Cardiac muscle cell (in vitro differentiated cells and primary cell): Measurements from ENCODE around the gene NKIRAS1. TPM values are rescaled to one million over a fixed set of nuclear protein-coding genes. Genes with fewer than 3 reads are reported as not detected.
A peak's percentile ranks its signal among the peaks of the same experiment; 100 is the strongest.
"Not testable (repeated sequence)": the region's sequence is repeated elsewhere in the genome, so short reads cannot be mapped to it uniquely, and the experiment has no call there.

Experiments
- DNase-seq, 2 donors: peaks; one replicate each; pipeline versions ENCODE4 v3.0.0 to v3.0.0-alpha.2; 2010 to 2017; ENCODE audit warnings: low read depth in 1 of 2, low spot score in 1 of 2
- H3K27ac ChIP-seq: fragments of 200-600 bp; sonication (generic); 2 replicates; pipeline ENCODE4 v1.5.1; 2016
- H3K27me3 ChIP-seq: fragments of 200-600 bp; sonication (generic); 2 replicates; pipeline ENCODE4 v1.6.0; 2016; ENCODE audit warnings: control low read depth
- H3K36me3 ChIP-seq: fragments of 200-600 bp; sonication (generic); 2 replicates; pipeline ENCODE4 v1.5.1; 2016; ENCODE audit warnings: control low read depth
- H3K4me1 ChIP-seq: fragments of 200-600 bp; sonication (generic); 2 replicates; pipeline ENCODE4 v1.8.1; 2017; ENCODE audit warnings: low read depth, mild to moderate bottlenecking, mixed run types
- H3K4me3 ChIP-seq: fragments of 200-600 bp; sonication (generic); 2 replicates; pipeline ENCODE4 v1.5.1; 2016; ENCODE audit warnings: mild to moderate bottlenecking
- H3K9me3 ChIP-seq: fragments of 200-600 bp; sonication (generic); 2 replicates; pipeline ENCODE4 v1.5.1; 2017; ENCODE audit warnings: low read depth, mild to moderate bottlenecking, control low read depth
- polyA plus RNA-seq: library from polyadenylated mRNA; unstranded; fragments of >200 nt; fragmentation: Nextera tagmentation; extraction: Ambion mirVana; gene quantifications from 2 replicates; pipeline ENCODE4 v1.2.1, GENCODE V29; 2016
- total RNA-seq: library from RNA; depleted of rRNA; stranded (reverse); fragments of >200 nt; gene quantifications from 2 replicates; pipeline ENCODE4 v1.2.3, GENCODE V29; 2016
- TF ChIP-seq, protein P1 (sequence below): IDR thresholded peaks from 2 replicates; pipeline ENCODE4 v1.5.1; 2012; ENCODE audit warnings: low read depth, mild to moderate bottlenecking, low read length

Gene NKIRAS1
- total and polyA plus RNA-seq, 2 experiments from 2014 or later: 20.2 to 28.0 TPM

DNA sequence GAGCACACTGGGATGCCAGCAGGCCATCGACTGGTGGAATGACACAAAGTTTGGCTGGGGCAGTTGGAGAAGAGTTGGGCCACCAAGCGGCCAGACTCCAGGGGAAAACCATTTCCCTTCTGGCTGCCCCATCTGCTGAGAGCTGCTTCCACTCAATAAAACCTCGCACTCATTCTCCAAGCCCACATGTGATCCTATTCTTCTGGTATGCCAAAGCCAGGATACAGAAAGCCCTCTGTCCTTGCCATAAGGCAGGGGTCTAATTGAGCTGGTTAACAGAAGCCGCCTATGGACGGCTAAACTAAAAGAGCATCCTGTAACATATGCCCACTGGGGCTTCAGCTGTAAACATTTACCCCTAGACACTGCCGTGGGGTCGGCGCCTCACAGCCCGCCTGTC lies 55.1 kb downstream of the NKIRAS1 start:
- H3K4me1 ChIP-seq: peaks cover 50% of the 10 kb centered on the region
- DNase-seq: no peak
- H3K36me3 ChIP-seq: no peaks in the 10 kb centered on the region
- TF ChIP-seq, protein P1, sequence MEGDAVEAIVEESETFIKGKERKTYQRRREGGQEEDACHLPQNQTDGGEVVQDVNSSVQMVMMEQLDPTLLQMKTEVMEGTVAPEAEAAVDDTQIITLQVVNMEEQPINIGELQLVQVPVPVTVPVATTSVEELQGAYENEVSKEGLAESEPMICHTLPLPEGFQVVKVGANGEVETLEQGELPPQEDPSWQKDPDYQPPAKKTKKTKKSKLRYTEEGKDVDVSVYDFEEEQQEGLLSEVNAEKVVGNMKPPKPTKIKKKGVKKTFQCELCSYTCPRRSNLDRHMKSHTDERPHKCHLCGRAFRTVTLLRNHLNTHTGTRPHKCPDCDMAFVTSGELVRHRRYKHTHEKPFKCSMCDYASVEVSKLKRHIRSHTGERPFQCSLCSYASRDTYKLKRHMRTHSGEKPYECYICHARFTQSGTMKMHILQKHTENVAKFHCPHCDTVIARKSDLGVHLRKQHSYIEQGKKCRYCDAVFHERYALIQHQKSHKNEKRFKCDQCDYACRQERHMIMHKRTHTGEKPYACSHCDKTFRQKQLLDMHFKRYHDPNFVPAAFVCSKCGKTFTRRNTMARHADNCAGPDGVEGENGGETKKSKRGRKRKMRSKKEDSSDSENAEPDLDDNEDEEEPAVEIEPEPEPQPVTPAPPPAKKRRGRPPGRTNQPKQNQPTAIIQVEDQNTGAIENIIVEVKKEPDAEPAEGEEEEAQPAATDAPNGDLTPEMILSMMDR: no peak
- no peak overlapping the region for H3K4me3 ChIP-seq
- no peaks in the 10 kb centered on the region for H3K9me3 ChIP-seq
- H3K27me3 ChIP-seq: no peaks in the 10 kb centered on the region
- H3K27ac ChIP-seq: no peak overlapping the region

DNA sequence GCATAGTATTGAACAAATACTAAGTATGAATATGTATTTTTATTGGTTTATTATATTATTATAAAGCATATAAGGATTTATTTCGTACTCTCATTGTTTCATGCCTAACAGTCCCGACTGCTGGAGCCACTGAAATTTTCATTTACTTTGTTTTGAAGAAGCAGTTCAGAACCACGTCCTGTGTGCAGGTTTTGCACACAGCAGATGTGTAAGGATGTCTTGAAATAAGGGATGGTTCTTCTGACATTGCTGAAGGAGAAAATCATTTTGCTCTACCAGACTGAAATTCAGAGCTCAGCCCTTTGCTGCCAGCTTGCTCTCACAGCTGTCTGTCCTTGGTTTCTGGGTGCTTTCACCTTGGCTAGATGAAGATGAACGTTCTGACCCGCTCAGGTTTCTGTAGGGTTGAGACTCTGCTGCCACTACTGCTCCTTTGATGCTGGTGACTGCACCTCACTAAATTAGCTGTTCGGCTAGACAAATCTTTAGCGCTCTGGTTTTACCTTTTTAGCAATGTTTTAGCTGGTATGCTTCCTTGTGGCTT lies 56.9 kb downstream of the NKIRAS1 start:
- TF ChIP-seq, protein P1: no peak
- no peak for DNase-seq
- H3K36me3 ChIP-seq: no peaks in the 10 kb centered on the region
- H3K4me3 ChIP-seq: no peak overlapping the region
- no peak overlapping the region for H3K27ac ChIP-seq
- no peaks in the 10 kb centered on the region for H3K9me3 ChIP-seq
- peaks cover 36% of the 10 kb centered on the region for H3K4me1 ChIP-seq
- H3K27me3 ChIP-seq: no peaks in the 10 kb centered on the region

DNA sequence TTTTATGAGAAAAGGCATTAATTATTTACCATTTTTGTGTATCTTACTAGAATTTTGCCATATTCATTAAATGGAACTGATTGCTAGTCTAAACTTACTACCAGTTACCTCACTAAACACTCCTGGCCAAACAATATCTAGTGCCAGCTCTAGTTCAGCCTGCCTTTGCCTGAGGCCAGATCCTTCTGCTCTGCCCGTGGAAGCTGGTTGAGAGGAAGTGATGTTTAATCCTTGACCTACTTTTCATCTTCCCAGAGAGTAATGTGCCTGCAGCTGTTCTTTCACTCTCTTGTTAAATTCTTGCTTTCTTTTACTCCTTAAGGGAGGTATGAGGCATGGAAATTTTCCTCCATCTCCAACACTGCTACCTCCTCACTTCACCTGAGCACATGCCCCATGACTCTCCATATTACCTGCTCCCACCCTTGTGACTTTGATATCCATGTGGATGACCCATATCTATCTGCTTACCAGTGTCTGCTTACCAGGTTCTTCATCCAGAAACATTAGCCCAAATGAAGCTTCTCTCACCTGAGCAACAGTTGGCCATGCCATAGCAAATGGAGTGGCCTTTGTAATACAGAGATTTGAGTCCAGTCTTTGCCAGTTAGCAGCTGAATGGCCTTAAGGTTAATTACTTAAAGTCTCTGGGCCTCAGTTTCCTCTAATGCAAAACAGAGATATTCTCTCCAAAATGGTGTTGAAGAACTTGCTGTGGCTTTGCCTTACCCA lies 57.6 kb downstream of the NKIRAS1 start:
- Histone ChIP-seq H3K4me3 (no peak overlapping the region), H3K27ac (no peak overlapping the region), H3K27me3 (no peaks in the 10 kb centered on the region), H3K9me3 (no peaks in the 10 kb centered on the region), H3K4me1 (peaks cover 29% of the 10 kb centered on the region), H3K36me3 (no peaks in the 10 kb centered on the region)
- TF ChIP-seq, protein P1: no peak
- DNase-seq: peak in 1 of 2 donors; percentile 47

DNA sequence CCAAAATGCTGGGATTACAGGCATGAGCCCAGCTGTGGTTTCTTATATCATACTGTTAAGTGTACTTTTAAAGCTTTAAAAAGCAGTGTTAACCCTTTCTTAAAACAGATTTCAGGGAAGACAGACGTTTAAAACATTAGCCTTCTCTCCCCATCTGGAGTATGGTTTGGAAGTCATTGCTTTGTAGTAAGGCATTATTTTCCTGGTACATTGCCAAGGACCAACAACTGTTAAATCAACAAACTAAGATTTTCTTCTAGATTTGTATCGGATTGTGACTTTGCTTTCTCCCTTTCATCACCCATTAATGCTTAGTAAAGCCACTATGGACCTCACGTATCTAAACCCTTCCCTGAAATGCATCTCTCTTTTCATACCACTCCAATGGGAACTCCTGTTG lies 60.5 kb downstream of the NKIRAS1 start:
- Histone ChIP-seq H3K36me3 (no peaks in the 10 kb centered on the region), H3K27me3 (no peaks in the 10 kb centered on the region), H3K9me3 (no peaks in the 10 kb centered on the region), H3K4me3 (no peak overlapping the region), H3K27ac (peak overlapping the region; percentile 36), H3K4me1 (peaks cover 25% of the 10 kb centered on the region)
- DNase-seq: no peak
- TF ChIP-seq, protein P1: no peak

DNA sequence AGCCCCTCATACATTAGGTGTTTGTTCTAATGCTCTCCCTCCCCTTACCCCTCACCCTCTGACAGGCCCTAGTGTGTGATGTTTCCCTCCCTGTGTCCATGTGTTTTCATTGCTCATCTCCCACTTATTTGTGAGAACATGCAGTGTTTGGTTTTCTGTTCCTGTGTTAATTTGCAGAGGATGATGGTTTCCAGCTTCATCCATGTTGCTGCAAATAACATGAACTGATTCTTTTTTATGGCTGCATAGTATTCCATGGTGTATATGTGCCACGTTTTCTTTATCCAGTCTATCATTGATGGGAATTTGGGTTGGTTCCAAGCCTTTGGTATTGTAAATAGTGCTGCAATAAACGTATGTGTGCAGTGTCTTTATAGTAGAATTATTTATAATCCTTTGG lies 67.3 kb downstream of the NKIRAS1 start:
- H3K9me3 ChIP-seq, H3K4me1 ChIP-seq, H3K27me3 ChIP-seq, H3K36me3 ChIP-seq, DNase-seq, H3K4me3 ChIP-seq, H3K27ac ChIP-seq: not testable (repeated sequence)
